ENCODE measurements around the gene CAB39.
A peak's percentile ranks its signal among the peaks of the same experiment; 100 is the strongest.

CAB39 gene

GRCh38 chr2:230772156-230772555, 59.5 kb downstream of the CAB39 start:
- DNase-seq (ENCODE audit: low read depth, low spot score), result no peak
- no peak overlapping the region for H3K4me3 ChIP-seq (ENCODE audit: low read length)

- peak; percentile 87 for DNase-seq (ENCODE audit: low read depth, low spot score)
- H3K4me3 ChIP-seq (ENCODE audit: low read length), result no peak overlapping the region
These were observed 60.6 kb downstream of the CAB39 start for GRCh38 chr2:230773039-230773773.

DNA sequence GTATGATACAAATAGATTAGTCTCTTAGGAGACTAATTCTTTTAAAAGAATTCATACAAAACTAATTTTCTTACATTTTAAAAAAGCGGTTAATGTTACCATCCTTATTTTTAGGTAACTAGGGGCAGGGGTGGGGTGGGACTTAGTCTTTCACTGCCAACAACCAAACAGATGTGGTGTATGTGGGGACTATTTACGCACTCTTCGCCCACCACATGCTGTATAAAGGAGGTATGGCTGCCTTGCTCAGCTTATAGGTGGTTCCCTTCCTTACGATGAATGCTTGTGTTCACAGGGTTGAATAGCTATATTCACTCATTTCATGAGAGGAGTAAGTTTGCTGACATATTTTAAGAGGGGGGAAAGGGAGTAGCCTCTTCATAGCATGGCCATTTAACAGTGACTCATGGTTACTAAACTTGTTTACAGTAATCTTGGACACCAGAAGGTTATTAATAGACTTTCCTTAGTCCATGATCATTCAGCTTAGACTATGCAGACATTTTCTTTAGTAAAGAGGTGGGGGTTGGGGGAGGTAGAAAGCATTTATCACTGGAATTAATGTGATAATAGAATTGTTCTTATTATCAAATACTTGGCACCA, 61.8 kb downstream of the CAB39 start:
- DNase-seq (ENCODE audit: low read depth, low spot score), result no peak
- H3K4me3 ChIP-seq (ENCODE audit: low read length), result no peak overlapping the region

- DNase-seq (ENCODE audit: low read depth, low spot score), result no peak
- H3K4me3 ChIP-seq (ENCODE audit: low read length), result no peak overlapping the region
These were observed 63.1 kb downstream of the CAB39 start for GRCh38 chr2:230775737-230776136.

GRCh38 chr2:230777721-230778120, 65.1 kb downstream of the CAB39 start:
- no peak overlapping the region for H3K4me3 ChIP-seq (ENCODE audit: low read length)
- no peak for DNase-seq (ENCODE audit: low read depth, low spot score)

DNA sequence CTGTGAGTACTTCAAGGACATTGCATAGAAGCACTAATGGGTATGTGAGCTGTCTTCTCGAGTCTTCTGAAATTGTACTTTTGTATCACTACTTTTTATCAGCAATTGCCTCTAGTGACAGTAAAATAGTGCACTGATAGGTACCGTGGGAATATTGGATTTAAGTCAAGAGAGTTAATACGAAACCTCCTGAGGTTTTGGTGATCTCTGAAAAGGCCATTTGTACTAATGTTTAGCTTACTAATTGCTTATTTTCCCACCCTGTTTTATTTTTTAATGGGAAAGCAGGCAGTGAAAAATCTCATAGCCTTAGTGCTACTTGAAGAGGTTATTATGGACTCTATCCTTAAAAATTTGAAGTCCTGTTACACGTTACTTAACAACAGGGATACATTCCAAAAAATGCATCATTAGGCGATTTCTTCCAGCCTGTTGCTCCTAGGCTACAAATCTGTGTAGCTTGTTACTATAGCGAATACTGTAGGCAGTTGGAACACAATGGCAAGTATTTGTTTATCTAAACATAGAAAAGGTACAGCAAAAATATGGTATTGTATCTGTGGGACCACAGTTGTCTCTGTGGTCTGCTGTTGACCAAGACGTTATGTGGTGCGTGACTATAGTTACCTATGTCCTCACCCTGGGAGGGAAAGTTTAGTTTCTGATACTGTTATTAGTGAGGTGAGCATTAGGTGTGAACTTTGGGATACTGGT, 65.9 kb downstream of the CAB39 start:
- no peak for DNase-seq (ENCODE audit: low read depth, low spot score)
- H3K4me3 ChIP-seq (ENCODE audit: low read length), result no peak overlapping the region

DNA sequence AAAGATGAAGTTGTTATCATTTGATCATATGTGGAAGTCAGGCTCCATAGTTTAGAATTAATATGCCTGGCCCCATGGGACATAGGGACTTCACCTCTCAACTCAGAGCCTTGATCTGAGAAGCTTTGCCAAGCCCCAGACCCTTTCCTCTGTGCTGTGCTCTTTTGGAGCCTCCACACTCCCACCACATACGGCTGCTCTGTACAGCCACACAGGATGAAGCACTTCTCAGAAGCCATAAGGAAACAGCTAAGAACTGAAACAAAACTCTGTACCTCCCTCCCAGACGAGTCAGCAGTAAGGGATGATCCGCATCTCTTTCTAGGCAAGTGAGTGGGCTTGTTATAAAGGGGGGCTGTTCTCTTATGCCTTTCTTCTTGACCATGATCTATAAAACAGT, 66.5 kb downstream of the CAB39 start:
- no peak for DNase-seq (ENCODE audit: low read depth, low spot score)
- H3K4me3 ChIP-seq (ENCODE audit: low read length), result no peak overlapping the region

GRCh38 chr2:230779607-230780006, 67.0 kb downstream of the CAB39 start:
- H3K4me3 ChIP-seq (ENCODE audit: low read length), result no peak overlapping the region
- DNase-seq (ENCODE audit: low read depth, low spot score), result no peak

GRCh38 chr2:230781130-230781797, 68.6 kb downstream of the CAB39 start:
- H3K4me3 ChIP-seq (ENCODE audit: low read length), result no peak overlapping the region
- no peak for DNase-seq (ENCODE audit: low read depth, low spot score)

DNA sequence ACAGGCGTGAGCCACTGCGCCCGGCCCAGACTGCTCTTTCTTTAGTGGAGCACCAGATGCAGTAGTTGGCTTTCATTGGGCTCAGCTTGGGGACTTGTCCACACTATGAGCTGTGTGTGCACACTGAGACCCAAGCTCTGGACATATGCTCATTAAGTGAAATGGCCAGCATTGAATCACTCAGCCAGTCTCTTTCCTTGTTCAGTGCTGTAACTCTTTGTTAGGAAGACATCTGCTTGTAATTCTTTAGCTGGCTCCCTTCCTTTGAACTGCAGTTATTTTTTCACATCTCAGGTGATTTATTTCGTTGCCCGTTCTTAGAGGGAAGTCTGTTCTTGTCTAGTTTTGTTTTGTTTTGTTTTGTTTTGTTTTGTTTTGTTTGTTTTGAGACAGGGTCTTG, 70.5 kb downstream of the CAB39 start:
- no peak overlapping the region for H3K4me3 ChIP-seq (ENCODE audit: low read length)
- no peak for DNase-seq (ENCODE audit: low read depth, low spot score)

- DNase-seq (ENCODE audit: low read depth, low spot score), result no peak
- no peak overlapping the region for H3K4me3 ChIP-seq (ENCODE audit: low read length)
These were observed 72.2 kb downstream of the CAB39 start for GRCh38 chr2:230784795-230785194.

DNA sequence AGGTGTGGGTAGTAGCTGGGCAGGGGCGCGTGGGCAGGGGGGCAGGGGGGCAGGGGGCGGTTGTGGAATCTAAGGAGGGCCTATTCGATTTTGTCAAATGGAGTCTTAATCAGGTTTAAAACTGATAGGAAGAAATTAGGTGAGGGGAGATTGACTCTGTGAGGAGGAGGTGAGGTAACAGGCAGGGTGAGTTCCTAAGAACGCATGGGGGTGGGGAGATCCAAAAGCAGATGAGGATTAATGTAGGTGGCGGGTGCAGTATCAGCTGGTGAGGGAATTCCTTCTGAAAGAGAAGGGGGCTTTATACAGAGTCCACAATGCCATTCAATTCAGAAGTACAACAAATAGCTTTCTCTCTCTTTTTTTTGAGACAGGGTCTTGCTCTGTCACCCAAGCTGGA, 72.7 kb downstream of the CAB39 start:
- no peak for DNase-seq (ENCODE audit: low read depth, low spot score)
- no peak overlapping the region for H3K4me3 ChIP-seq (ENCODE audit: low read length)

DNA sequence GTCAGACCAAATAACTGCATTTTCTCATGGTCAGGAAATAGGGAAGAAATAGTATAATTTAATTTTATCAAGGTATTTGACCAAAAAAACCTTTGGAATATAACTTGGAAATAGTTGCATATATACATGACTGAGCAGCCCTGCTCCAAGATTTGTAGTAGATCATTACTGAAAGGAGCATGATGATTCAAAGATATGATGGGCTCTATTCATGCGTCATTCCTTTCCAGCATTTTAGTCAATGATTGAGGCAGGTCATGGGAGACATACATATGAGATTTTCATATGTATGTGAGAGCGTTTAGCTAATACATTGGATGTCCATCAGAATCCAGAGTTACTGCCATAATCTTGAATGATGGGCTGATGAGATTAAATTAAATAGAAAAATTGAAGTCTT, 74.5 kb downstream of the CAB39 start:
- DNase-seq (ENCODE audit: low read depth, low spot score), result no peak
- H3K4me3 ChIP-seq (ENCODE audit: low read length), result no peak overlapping the region

DNA sequence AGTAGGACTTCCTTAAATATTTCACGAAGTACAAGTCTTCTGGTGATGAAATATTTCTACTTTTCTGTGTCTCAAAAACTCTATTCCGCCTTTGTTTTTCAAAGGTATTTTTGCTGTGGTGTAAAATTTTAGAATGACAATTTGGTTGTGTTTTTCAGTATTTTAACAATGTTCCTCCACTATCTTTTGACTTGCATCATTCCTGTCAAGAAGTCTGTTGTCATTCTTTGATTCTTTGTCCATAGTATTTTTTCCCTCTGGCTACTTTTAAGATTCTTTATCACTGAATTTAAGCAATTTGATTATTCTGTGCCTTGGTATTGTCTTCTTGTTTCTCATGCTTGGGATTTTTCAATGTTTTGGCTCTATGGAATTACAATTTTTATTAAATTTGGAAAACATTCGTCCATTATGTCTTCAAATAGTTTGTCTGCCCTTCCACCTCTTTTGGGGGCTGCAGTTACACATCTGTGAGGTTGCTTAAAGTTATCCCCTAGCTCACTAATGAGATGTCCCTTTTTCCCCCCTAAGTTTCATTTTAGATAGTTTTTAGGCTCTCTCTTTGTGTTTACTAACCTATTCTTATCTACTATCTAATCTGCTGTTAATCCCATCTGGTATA, 76.0 kb downstream of the CAB39 start:
- no peak overlapping the region for H3K4me3 ChIP-seq (ENCODE audit: low read length)
- DNase-seq (ENCODE audit: low read depth, low spot score), result no peak

DNA sequence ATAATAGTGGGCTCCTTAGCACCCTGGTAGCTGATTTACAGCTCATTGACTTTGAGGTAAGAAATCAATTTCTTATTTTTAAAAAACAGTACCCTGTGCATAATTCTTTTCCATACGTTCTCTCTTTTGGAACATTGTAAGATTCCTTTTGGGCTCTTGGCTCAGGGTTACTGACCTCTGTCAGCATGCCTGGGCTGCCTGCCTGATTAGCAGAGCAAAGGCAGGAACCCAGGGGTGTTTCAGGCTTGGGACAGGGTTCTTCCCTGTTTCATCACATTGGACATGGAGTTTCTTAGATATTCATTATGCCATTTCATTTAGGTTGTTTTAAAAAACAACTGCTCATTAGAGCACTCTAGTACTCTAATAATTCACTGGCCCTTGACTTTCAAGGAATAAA, 78.3 kb downstream of the CAB39 start:
- no peak overlapping the region for H3K4me3 ChIP-seq (ENCODE audit: low read length)
- no peak for DNase-seq (ENCODE audit: low read depth, low spot score)

DNA sequence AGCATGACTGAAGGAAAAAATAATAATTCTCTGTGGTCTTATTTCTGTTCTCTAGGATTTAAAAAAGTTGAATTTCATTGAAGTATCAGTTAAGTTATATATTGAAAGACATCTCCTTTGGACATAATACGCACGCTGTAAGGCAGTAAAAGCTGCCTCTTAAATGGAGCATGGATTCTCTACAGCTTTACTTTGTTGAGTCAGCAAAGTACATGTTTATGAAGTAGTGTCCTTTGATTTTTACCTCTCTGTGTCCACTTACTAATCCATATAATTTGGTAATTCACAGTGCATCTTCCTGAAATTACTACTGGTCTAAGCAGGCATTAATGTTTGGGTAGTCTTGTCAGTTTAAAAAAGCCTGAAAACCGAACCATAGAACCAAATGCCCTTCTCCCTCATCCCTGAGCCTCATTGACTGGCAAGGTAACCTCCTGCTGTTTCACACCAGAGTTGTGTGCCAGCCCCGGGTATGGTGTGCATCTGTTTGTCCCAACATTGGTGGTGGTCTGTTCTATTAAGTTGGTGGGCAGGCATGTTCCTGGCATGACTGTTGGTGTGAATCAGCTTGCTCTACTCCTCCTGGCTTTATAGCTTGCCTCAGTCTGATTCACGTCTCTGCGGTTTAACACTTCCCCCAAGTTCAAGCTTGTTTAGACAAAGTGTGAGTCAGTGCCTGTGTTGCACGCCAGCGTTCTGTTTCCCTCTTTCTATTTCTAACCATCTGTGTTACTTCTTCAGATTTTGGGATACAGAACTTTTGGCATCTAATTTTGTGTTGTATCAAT, 81.1 kb downstream of the CAB39 start:
- no peak overlapping the region for H3K4me3 ChIP-seq (ENCODE audit: low read length)
- no peak for DNase-seq (ENCODE audit: low read depth, low spot score)

DNA sequence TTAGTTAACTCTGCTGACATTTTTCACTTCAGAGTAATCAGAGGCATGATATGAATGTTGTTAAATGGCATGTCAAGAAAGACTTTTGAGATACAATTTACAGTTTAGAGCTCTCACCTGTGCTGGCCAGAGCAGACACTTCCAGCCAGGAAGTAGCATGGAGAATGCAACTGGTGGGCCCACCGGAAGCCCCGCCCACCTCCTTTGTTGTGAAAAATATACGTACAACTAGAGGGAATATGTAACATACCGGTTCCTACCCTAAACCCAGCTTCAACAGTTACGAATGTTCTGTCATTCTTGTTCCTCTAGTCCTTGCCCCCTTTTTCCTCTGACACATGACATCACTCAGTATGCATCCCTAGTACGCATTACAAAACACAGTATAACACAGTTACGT, 81.9 kb downstream of the CAB39 start:
- DNase-seq (ENCODE audit: low read depth, low spot score), result no peak
- no peak overlapping the region for H3K4me3 ChIP-seq (ENCODE audit: low read length)

DNA sequence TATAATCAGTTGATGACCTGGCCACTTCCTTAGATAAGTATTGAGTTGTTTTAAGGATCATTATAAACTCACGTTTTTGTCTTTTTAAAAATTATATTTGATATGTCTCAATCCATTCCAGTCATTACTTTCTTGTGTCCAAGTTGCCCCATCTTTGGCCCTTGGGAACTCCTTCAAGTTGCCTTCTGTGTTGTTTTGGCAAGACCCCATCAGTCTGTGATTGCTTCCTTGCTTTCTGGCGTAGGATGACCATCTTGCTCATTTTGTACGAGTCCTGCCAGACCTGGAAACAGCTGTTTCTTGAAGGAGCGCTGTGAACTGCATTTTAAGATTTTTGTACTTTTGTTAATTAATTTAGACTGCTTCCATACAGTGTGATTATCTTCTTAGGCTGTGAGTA, 83.2 kb downstream of the CAB39 start:
- no peak overlapping the region for H3K4me3 ChIP-seq (ENCODE audit: low read length)
- DNase-seq (ENCODE audit: low read depth, low spot score), result no peak

Measured in Jurkat, Clone E6-1 (cell line).